MCF 10A (cell line): ENCODE data around the gene NSRP1. TPM values are rescaled to one million over a fixed set of nuclear protein-coding genes. Genes with fewer than 3 reads are reported as not detected.

Experiments used
- BruUV-seq: library from RNA; stranded (reverse); fragments of 400-500 nt; replicated peaks from 2 replicates; lab custom pipeline; 2021; lab: Mats Ljungman, UMichigan
- CTCF ChIA-PET: fragments of 300-600 bp; sonication (Branson Sonifier 250); formaldehyde crosslinking; extraction: SDS; loops from one replicate; lab custom pipeline; 2021; ENCODE audit warnings: antibody characterized with exemption, inconsistent platforms; lab: Yijun Ruan, JAX
- POLR2A ChIA-PET: fragments of 300-600, 350-650 bp; sonication (Branson Sonifier 250); formaldehyde crosslinking; extraction: SDS; loops from one replicate; lab custom pipeline; 2020; ENCODE audit warnings: antibody characterized with exemption, inconsistent platforms; lab: Yijun Ruan, JAX
- DNase-seq: peaks from one replicate; pipeline ENCODE4 v3.0.0-alpha.2; 2018; ENCODE audit not compliant: unreplicated experiment
- H3K27ac Mint-ChIP-seq: one replicate; pipeline ENCODE4 v1.8.0; 2022; ENCODE audit warnings: mild to moderate bottlenecking, low read depth, mixed read lengths; ENCODE audit not compliant: unreplicated experiment
- H3K27me3 Mint-ChIP-seq: one replicate; pipeline ENCODE4 v1.8.0; 2022; ENCODE audit warnings: mixed read lengths; ENCODE audit not compliant: insufficient read depth, unreplicated experiment
- H3K36me3 Mint-ChIP-seq: one replicate; pipeline ENCODE4 v1.8.0; 2022; ENCODE audit warnings: mild to moderate bottlenecking, moderate library complexity, mixed read lengths; ENCODE audit not compliant: insufficient read depth, unreplicated experiment
- H3K4me1 Mint-ChIP-seq: one replicate; pipeline ENCODE4 v1.8.0; 2022; ENCODE audit warnings: mixed read lengths; ENCODE audit not compliant: insufficient read depth, unreplicated experiment
- H3K4me3 Mint-ChIP-seq: one replicate; pipeline ENCODE4 v1.8.0; 2022; ENCODE audit warnings: mild to moderate bottlenecking, moderate library complexity, mixed read lengths; ENCODE audit not compliant: unreplicated experiment
- H3K9me3 Mint-ChIP-seq: one replicate; pipeline ENCODE4 v1.8.0; 2022; ENCODE audit warnings: mixed read lengths; ENCODE audit not compliant: unreplicated experiment
- CTCF ChIP-seq: fragments of 200-600 bp; IDR thresholded peaks from one replicate; pipeline ENCODE4 v1.8.0; 2022; ENCODE audit warnings: antibody characterized with exemption, mild to moderate bottlenecking; ENCODE audit not compliant: unreplicated experiment
- intact Hi-C: fragments of 100-400 bp; cut with micrococcal nuclease; formaldehyde crosslinking; loops from 2 replicates; pipeline ENCODE4 v1.14.1; 2022
- total RNA-seq: library from RNA; stranded (reverse); gene quantifications from 2 replicates; pipeline ENCODE4 v1.2.3, GENCODE V29; 2022

The NSRP1 gene
- total RNA-seq, 1 experiment from 2014 or later = 57.3 TPM

- TF ChIP-seq CTCF = no peak
- ChIA-PET POLR2A (interaction anchor here (0.5 to 2.8 kb wide), 5 partner anchors 10 to 742 kb away, joined by 3 to 24 read pairs (median 3); partner anchors contain the start of gene NSRP1), CTCF (interaction anchor here (0.5 to 5.7 kb wide), 29 partner anchors 10 to 1174 kb away, joined by 3 to 70 read pairs (median 4); partner anchors contain the start of genes BLMH, NSRP1 and SLC6A4)
- H3K4me1 Mint-ChIP-seq = peaks cover 5% of the 10 kb centered on the region
- no TSS peak for BruUV-seq
- no peak for DNase-seq
- H3K36me3 Mint-ChIP-seq = no peaks in the 10 kb centered on the region
- intact Hi-C loops = loop anchor here (1.0 to 10.0 kb wide), 3 partner anchors 133 to 621 kb away; no protein-coding TSS in a partner anchor
- H3K4me3 Mint-ChIP-seq = no peak overlapping the region
- H3K27me3 Mint-ChIP-seq = peaks cover 3% of the 10 kb centered on the region
- no peaks in the 10 kb centered on the region for H3K9me3 Mint-ChIP-seq
- no peak overlapping the region for H3K27ac Mint-ChIP-seq
Observed at GRCh38 chr17:30103921-30104320, 12.7 kb upstream of the NSRP1 start.

GRCh38 chr17:30104575-30105339 lies 11.9 kb upstream of the NSRP1 start:
- Mint-ChIP-seq H3K4me1 (peaks cover 5% of the 10 kb centered on the region), H3K27me3 (no peaks in the 10 kb centered on the region), H3K4me3 (peak overlapping the region; percentile 66), H3K9me3 (no peaks in the 10 kb centered on the region), H3K27ac (no peak overlapping the region), H3K36me3 (no peaks in the 10 kb centered on the region)
- peak; percentile 88 for TF ChIP-seq CTCF
- ChIA-PET POLR2A (interaction anchor here (0.5 to 2.8 kb wide), 11 partner anchors 9 to 743 kb away, joined by 3 to 24 read pairs (median 3); partner anchors contain the start of gene NSRP1), CTCF (interaction anchor here (0.5 to 5.7 kb wide), 56 partner anchors 10 to 1431 kb away, joined by 3 to 70 read pairs (median 4); partner anchors contain the start of genes BLMH, NSRP1 and SLC6A4)
- peak; percentile 80 for DNase-seq
- intact Hi-C loops = loop anchor here (1.0 to 10.0 kb wide), 3 partner anchors 132 to 620 kb away; no protein-coding TSS in a partner anchor
- no TSS peak for BruUV-seq

- Mint-ChIP-seq H3K9me3 (no peaks in the 10 kb centered on the region), H3K27me3 (no peaks in the 10 kb centered on the region), H3K36me3 (peaks cover 7% of the 10 kb centered on the region), H3K27ac (no peak overlapping the region), H3K4me1 (no peaks in the 10 kb centered on the region), H3K4me3 (no peak overlapping the region)
- CTCF ChIA-PET = interaction anchor here (1.4 to 3.6 kb wide), 2 partner anchors 8 to 19 kb away, joined by 8 to 45 read pairs; no protein-coding TSS in a partner anchor
- POLR2A ChIA-PET = interaction anchor here (1.4 to 4.0 kb wide), 2 partner anchors 8 to 712 kb away, joined by 3 to 17 read pairs; partner anchors contain the start of gene CRLF3
- no TSS peak for BruUV-seq
- TF ChIP-seq CTCF = no peak
- DNase-seq = no peak
- intact Hi-C loops = no loop called here
Observed at GRCh38 chr17:30112794-30113193, 3.8 kb upstream of the NSRP1 start.

- ChIA-PET CTCF (interaction anchor here (0.6 to 3.6 kb wide), 4 partner anchors 8 to 1783 kb away, joined by 3 to 45 read pairs (median 6); no protein-coding TSS in a partner anchor), POLR2A (interaction anchor here (0.6 to 4.0 kb wide), 7 partner anchors 8 to 711 kb away, joined by 3 to 17 read pairs (median 3); partner anchors contain the start of genes CRLF3 and GOSR1)
- H3K27ac Mint-ChIP-seq = no peak overlapping the region
- peak; percentile 63 for DNase-seq
- H3K27me3 Mint-ChIP-seq = no peaks in the 10 kb centered on the region
- peaks cover 10% of the 10 kb centered on the region for H3K36me3 Mint-ChIP-seq
- no TSS peak for BruUV-seq
- TF ChIP-seq CTCF = no peak
- intact Hi-C loops = no loop called here
- no peaks in the 10 kb centered on the region for H3K9me3 Mint-ChIP-seq
- no peak overlapping the region for H3K4me3 Mint-ChIP-seq
- H3K4me1 Mint-ChIP-seq = no peaks in the 10 kb centered on the region
Observed at GRCh38 chr17:30113213-30113612, 3.4 kb upstream of the NSRP1 start.
